IMR-90 (cell line): ENCODE data around the gene SH3GL2. TPM values are rescaled to one million over a fixed set of nuclear protein-coding genes. Genes with fewer than 3 reads are reported as not detected.

Experiments used
- ATAC-seq: fragments of 200-7000 bp; cut with Tn5 transposase; 2 replicates; pipeline ENCODE4 v1.9.1; 2020; ENCODE audit warnings: low read depth, mild to moderate bottlenecking, moderate library complexity
- BruUV-seq: library from RNA; stranded (reverse); fragments of 400-500 nt; replicated peaks from 2 replicates; lab custom pipeline; 2021; lab: Mats Ljungman, UMichigan
- CTCF ChIA-PET: fragments of 300-600 bp; formaldehyde crosslinking; extraction: SDS; loops from one replicate; lab custom pipeline; 2021; ENCODE audit warnings: antibody characterized with exemption; lab: Yijun Ruan, JAX
- POLR2A ChIA-PET: fragments of 300-600 bp; sonication (Branson Sonifier 250); formaldehyde crosslinking; loops from one replicate; lab custom pipeline; 2022; ENCODE audit warnings: antibody characterized with exemption; ENCODE audit not compliant: unreplicated experiment; lab: Charles Lee
- DNase-seq: peaks from one replicate; pipeline ENCODE4 v3.0.0; 2013
- H2AFZ ChIP-seq: replicated peaks from 2 replicates; pipeline ENCODE3; 2013; ENCODE audit warnings: low read length, mild to moderate bottlenecking; ENCODE audit not compliant: poor library complexity
- H2AK5ac ChIP-seq: 2 replicates; pipeline ENCODE4 v1.6.1; 2013; ENCODE audit warnings: low read depth, low read length, inconsistent platforms
- H2AK9ac ChIP-seq: replicated peaks from 2 replicates; pipeline ENCODE3; 2013; ENCODE audit warnings: mild to moderate bottlenecking, low read depth, low read length, moderate library complexity; ENCODE audit not compliant: poor library complexity
- H2BK120ac ChIP-seq: 2 replicates; pipeline ENCODE4 v1.6.1; 2013; ENCODE audit warnings: low read depth, low read length, inconsistent platforms
- H2BK15ac ChIP-seq: 3 replicates; pipeline ENCODE4 v1.6.1; 2013; ENCODE audit warnings: low read depth, low read length, inconsistent platforms
- H2BK20ac ChIP-seq: 2 replicates; pipeline ENCODE4 v1.6.1; 2013; ENCODE audit warnings: low read depth, mild to moderate bottlenecking, inconsistent platforms, low read length, moderate library complexity
- H2BK5ac ChIP-seq: 2 replicates; pipeline ENCODE4 v1.6.1; 2013; ENCODE audit warnings: mild to moderate bottlenecking, low read depth, low read length, inconsistent platforms; ENCODE audit not compliant: poor library complexity, severe bottlenecking
- H3K14ac ChIP-seq: replicated peaks from 2 replicates; pipeline ENCODE4 v1.6.1; 2013; ENCODE audit warnings: low read depth, low read length, inconsistent platforms
- H3K18ac ChIP-seq: 2 replicates; pipeline ENCODE4 v1.6.1; 2013; ENCODE audit warnings: low read depth, low read length, control low read depth
- H3K23ac ChIP-seq: 2 replicates; pipeline ENCODE4 v1.6.1; 2013; ENCODE audit warnings: low read depth, low read length, inconsistent platforms
- H3K27ac ChIP-seq: 2 replicates; pipeline ENCODE4 v1.5.1; 2013; ENCODE audit warnings: mild to moderate bottlenecking, control low read depth, low read length; ENCODE audit not compliant: insufficient read depth
- H3K27me3 ChIP-seq: 2 replicates; pipeline ENCODE4 v1.6.1; 2013; ENCODE audit warnings: low read length; ENCODE audit not compliant: control insufficient read depth, insufficient read depth
- H3K36me3 ChIP-seq: 2 replicates; pipeline ENCODE4 v1.6.1; 2013; ENCODE audit warnings: low read length, mixed read lengths; ENCODE audit not compliant: control insufficient read depth, insufficient read depth
- H3K4ac ChIP-seq: 2 replicates; pipeline ENCODE4 v1.6.1; 2013; ENCODE audit warnings: low read depth, low read length, inconsistent platforms
- H3K4me1 ChIP-seq: 2 replicates; pipeline ENCODE4 v1.6.1; 2013; ENCODE audit warnings: low read length, mixed read lengths; ENCODE audit not compliant: control insufficient read depth, insufficient read depth
- H3K4me2 ChIP-seq: 2 replicates; pipeline ENCODE4 v1.6.1; 2013; ENCODE audit warnings: low read depth, mild to moderate bottlenecking, control low read depth, low read length, moderate library complexity
- H3K4me3 ChIP-seq: 2 replicates; pipeline ENCODE4 v1.5.1; 2013; ENCODE audit warnings: low read depth, mild to moderate bottlenecking, control low read depth, low read length, moderate library complexity; ENCODE audit not compliant: insufficient read depth
- H3K56ac ChIP-seq: 2 replicates; pipeline ENCODE4 v1.6.1; 2013; ENCODE audit warnings: low read length, inconsistent platforms; ENCODE audit not compliant: insufficient read depth; ENCODE audit errors: extremely low read depth
- H3K79me1 ChIP-seq, 2 experiments: 2 replicates each; pipeline ENCODE4 v1.6.1; 2013; ENCODE audit warnings: low read length in 2 of 2, inconsistent platforms in 1 of 2, low read depth in 1 of 2
- H3K9ac ChIP-seq: 2 replicates; pipeline ENCODE4 v1.6.1; 2013; ENCODE audit warnings: low read depth, low read length, control low read depth
- H3K9me1 ChIP-seq: 2 replicates; pipeline ENCODE4 v1.6.1; 2013; ENCODE audit warnings: low read length, inconsistent platforms; ENCODE audit not compliant: insufficient read depth
- H3K9me3 ChIP-seq: 2 replicates; pipeline ENCODE4 v1.6.1; 2013; ENCODE audit warnings: low read length; ENCODE audit not compliant: control insufficient read depth, insufficient read depth
- H4K20me1 ChIP-seq: 2 replicates; pipeline ENCODE4 v1.6.1; 2013; ENCODE audit warnings: low read length, inconsistent platforms; ENCODE audit not compliant: insufficient read depth
- H4K5ac ChIP-seq: 2 replicates; pipeline ENCODE4 v1.6.1; 2013; ENCODE audit warnings: mild to moderate bottlenecking, low read depth, low read length, control low read depth
- H4K8ac ChIP-seq, 2 experiments: 2 replicates each; pipeline ENCODE4 v1.6.1; 2013; ENCODE audit warnings: low read depth in 2 of 2, low read length in 2 of 2, control low read depth in 1 of 2, inconsistent platforms in 1 of 2
- H4K91ac ChIP-seq: 2 replicates; pipeline ENCODE4 v1.6.1; 2013; ENCODE audit warnings: low read depth, low read length, inconsistent platforms; ENCODE audit not compliant: insufficient read depth
- CHD1 ChIP-seq: IDR thresholded peaks from 2 replicates; pipeline ENCODE4 v1.6.1; 2012; ENCODE audit warnings: low read depth, low read length, improper control_type of control experiment
- MXI1 ChIP-seq: IDR thresholded peaks from 2 replicates; pipeline ENCODE4 v1.6.1; 2012; ENCODE audit warnings: low read depth, mild to moderate bottlenecking, low read length, moderate library complexity, borderline replicate concordance
- WGBS, 2 experiments: methylation state at CpG; one replicate each; pipeline versions ENCODE4 v1.1.5 to v1.1.7; 2013; ENCODE audit warnings: missing lambda C conversion rate in 2 of 2; ENCODE audit not compliant: insufficient read length in 1 of 2; ENCODE audit errors: extremely low coverage in 2 of 2; 5-methylcytosine and 5-hydroxymethylcytosine counted together
- dilution Hi-C: fragments of 300-500 bp; cut with HindIII; formaldehyde crosslinking; loops from one replicate; pipeline ENCODE4 v1.14.3; 2018; ENCODE audit warnings: low sequenced_read_pairs; ENCODE audit not compliant: unreplicated experiment
- in situ Hi-C: fragments of 300-500 bp; cut with MboI; formaldehyde crosslinking; loops from 3 replicates; pipeline ENCODE4 v1.14.3; 2019; ENCODE audit warnings: low sequenced_read_pairs, inconsistent platforms, mixed read lengths
- intact Hi-C: fragments of 100-400 bp; cut with micrococcal nuclease; formaldehyde crosslinking; loops from 2 replicates; pipeline ENCODE4 v1.10.0; 2022
- polyA plus RNA-seq, 3 experiments: library from polyadenylated mRNA; depleted of rRNA; stranded (reverse); fragments of >200 nt; gene quantifications; 2 replicates each; pipeline ENCODE4 v1.2.3, GENCODE V29; 2012; ENCODE audit warnings: low replicate concordance in 1 of 3
- total RNA-seq: library from RNA; depleted of rRNA; stranded (reverse); fragments of >200 nt; gene quantifications from 2 replicates; pipeline ENCODE4 v1.2.3, GENCODE V29; 2012
- TF ChIP-seq, protein P1 (sequence below): conservative IDR thresholded peaks from 2 replicates; pipeline ENCODE4 v1.5.1; 2012; ENCODE audit warnings: mild to moderate bottlenecking, low read depth, low read length, improper control_type of control experiment

SH3GL2 gene
- total and polyA plus RNA-seq, 2 of the 4 experiments (the other 2 are of a cell fraction): under 0.01 to 0.05 TPM

DNA sequence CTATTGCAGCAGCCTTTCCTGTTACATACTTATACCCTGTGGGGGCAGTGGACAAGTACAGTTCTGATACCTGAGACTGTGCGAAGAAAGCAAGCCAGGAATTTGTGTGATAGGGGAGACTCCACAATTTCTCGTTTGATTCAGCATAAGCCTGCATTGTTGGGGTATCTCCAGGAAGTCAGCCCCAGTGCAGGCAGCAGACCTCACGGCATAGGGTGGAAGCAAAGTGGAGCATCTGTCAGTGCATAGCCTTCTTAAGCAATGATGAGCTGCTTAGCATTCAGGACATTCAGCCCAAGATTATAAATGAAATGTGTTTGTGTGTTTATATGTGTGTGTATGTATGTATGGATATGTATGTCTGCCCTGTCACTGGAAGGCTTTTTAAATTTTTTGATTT lies 157.0 kb downstream of the SH3GL2 start:
- 39% methylated on average over 2 of the region's 3 CpGs; no CpG with 5 or more reads in 1 of the 2 experiments for WGBS, 2 experiments
- ChIA-PET POLR2A (no interaction called here), CTCF (no interaction called here)
- Histone ChIP-seq H3K9ac (no peak overlapping the region), H3K9me1 (no peaks in the 10 kb centered on the region), H4K8ac (no peak overlapping the region), H3K56ac (no peak overlapping the region), H4K5ac (no peak overlapping the region), H2BK5ac (no peak overlapping the region), H4K91ac (no peak overlapping the region), H3K79me1 (no peaks in the 10 kb centered on the region), H2AK5ac (no peak overlapping the region), H3K23ac (no peak overlapping the region), H2BK120ac (no peak overlapping the region), H3K27ac (no peak overlapping the region), H3K27me3 (no peaks in the 10 kb centered on the region), H2AFZ (no peak overlapping the region), H2BK15ac (no peak overlapping the region), H3K4me2 (no peak overlapping the region), H3K14ac (no peak overlapping the region), H3K4me1 (no peaks in the 10 kb centered on the region), H3K36me3 (no peaks in the 10 kb centered on the region), H2BK20ac (no peak overlapping the region), H2AK9ac (no peak overlapping the region), H3K4me3 (no peak overlapping the region), H3K9me3 (no peaks in the 10 kb centered on the region), H3K4ac (no peak overlapping the region), H4K20me1 (no peaks in the 10 kb centered on the region), H3K18ac (no peak overlapping the region)
- in situ Hi-C loops: no loop called here
- dilution Hi-C loops: no loop called here
- DNase-seq (no peak), ATAC-seq (no peak)
- intact Hi-C loops: no loop called here
- no peak for TF ChIP-seq CHD1
- TF ChIP-seq MXI1: no peak
- TF ChIP-seq, protein P1, sequence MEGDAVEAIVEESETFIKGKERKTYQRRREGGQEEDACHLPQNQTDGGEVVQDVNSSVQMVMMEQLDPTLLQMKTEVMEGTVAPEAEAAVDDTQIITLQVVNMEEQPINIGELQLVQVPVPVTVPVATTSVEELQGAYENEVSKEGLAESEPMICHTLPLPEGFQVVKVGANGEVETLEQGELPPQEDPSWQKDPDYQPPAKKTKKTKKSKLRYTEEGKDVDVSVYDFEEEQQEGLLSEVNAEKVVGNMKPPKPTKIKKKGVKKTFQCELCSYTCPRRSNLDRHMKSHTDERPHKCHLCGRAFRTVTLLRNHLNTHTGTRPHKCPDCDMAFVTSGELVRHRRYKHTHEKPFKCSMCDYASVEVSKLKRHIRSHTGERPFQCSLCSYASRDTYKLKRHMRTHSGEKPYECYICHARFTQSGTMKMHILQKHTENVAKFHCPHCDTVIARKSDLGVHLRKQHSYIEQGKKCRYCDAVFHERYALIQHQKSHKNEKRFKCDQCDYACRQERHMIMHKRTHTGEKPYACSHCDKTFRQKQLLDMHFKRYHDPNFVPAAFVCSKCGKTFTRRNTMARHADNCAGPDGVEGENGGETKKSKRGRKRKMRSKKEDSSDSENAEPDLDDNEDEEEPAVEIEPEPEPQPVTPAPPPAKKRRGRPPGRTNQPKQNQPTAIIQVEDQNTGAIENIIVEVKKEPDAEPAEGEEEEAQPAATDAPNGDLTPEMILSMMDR: no peak
- no TSS peak for BruUV-seq
